Activated naive CD8-positive, alpha-beta T cell treated with anti-CD3 and anti-CD28 coated beads for 36 hours (primary cell): ENCODE data around the gene SPCS1. TPM values are rescaled to one million over a fixed set of nuclear protein-coding genes. Genes with fewer than 3 reads are reported as not detected.
"Not testable (repeated sequence)": the region's sequence is repeated elsewhere in the genome, so short reads cannot be mapped to it uniquely, and the experiment has no call there.

ENCODE experiments used
- DNase-seq: peaks from one replicate; pipeline ENCODE4 v3.0.0; 2021
- H3K27ac Mint-ChIP-seq: one replicate; pipeline ENCODE4 v1.8.0; 2022; ENCODE audit warnings: mild to moderate bottlenecking, moderate library complexity, mixed read lengths
- H3K27me3 Mint-ChIP-seq: one replicate; pipeline ENCODE4 v1.8.0; 2022; ENCODE audit warnings: mild to moderate bottlenecking, mixed read lengths
- H3K36me3 Mint-ChIP-seq: one replicate; pipeline ENCODE4 v1.8.0; 2021; ENCODE audit warnings: mild to moderate bottlenecking, mixed read lengths
- H3K4me1 Mint-ChIP-seq: one replicate; pipeline ENCODE4 v1.8.0; 2021; ENCODE audit warnings: mixed read lengths
- H3K4me3 Mint-ChIP-seq: one replicate; pipeline ENCODE4 v1.8.0; 2022; ENCODE audit warnings: mild to moderate bottlenecking, moderate library complexity, mixed read lengths
- H3K9me3 Mint-ChIP-seq: one replicate; pipeline ENCODE4 v1.8.0; 2022; ENCODE audit warnings: mixed read lengths
- total RNA-seq, 2 experiments: library from RNA; stranded (reverse); gene quantifications; one replicate each; pipeline ENCODE4 v1.2.3, GENCODE V29; 2021

Gene SPCS1
- total RNA-seq, 2 experiments from 2014 or later = 129 to 137 TPM

GRCh38 chr3:52712291-52713212 is 6.6 kb downstream of the SPCS1 start:
- H3K9me3 Mint-ChIP-seq = no peaks in the 10 kb centered on the region
- no peaks in the 10 kb centered on the region for H3K27me3 Mint-ChIP-seq
- no peak for DNase-seq
- H3K4me3 Mint-ChIP-seq = no peak overlapping the region
- H3K27ac Mint-ChIP-seq = no peak overlapping the region
- peaks cover 16% of the 10 kb centered on the region for H3K36me3 Mint-ChIP-seq
- H3K4me1 Mint-ChIP-seq = peaks cover 12% of the 10 kb centered on the region

DNA sequence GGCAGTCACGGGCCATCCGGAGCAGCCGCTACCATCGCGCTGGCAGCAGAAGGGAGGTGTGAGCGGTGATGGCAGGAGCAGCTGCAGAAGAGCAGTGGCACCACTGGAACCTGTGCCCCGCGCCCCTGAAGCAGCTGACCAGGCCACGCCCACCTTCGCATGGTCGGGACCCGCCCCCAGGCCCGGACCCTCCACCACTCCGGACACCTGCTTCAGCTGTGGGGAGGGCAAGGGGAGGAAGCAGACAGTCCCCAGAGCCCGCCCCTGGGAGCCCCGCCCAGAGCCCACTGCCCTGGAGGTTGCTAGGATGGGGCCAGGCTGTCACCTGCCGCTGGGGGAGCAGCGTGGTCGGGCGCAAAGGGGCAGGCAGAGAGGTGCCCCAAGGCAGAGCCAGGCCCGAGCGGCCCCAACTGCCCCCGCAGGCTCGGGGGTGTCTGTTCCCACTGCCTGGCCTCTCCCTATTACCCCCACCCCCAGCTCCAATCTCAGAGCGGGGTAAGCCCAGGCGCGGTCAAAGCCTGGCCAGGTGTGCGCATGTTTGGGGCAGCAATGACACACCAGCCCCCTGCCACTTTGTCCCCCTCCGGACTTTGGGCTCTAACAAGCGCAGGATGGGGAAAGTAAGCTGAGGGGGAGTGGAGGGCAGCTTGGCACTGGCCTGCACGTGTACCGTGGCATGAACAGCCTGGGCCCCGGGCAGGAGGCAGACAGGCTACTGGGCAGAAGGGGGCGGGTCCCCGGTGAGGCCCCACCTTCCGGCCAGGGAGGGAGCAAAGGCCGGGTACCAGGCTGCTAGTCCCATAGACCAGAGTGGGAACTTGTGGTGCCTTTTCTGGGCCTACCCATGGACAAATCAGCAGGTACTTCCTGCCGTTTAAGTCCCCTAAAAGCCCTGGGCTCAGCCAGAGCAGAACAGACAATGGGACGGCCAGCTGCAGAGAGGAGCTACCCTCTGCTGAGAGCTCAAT is 8.7 kb downstream of the SPCS1 start:
- Mint-ChIP-seq H3K9me3 (peaks cover under 1% of the 10 kb centered on the region), H3K36me3 (peaks cover 14% of the 10 kb centered on the region), H3K27me3 (no peaks in the 10 kb centered on the region), H3K4me3 (no peak overlapping the region), H3K27ac (no peak overlapping the region), H3K4me1 (peaks cover 5% of the 10 kb centered on the region)
- no peak for DNase-seq

DNA sequence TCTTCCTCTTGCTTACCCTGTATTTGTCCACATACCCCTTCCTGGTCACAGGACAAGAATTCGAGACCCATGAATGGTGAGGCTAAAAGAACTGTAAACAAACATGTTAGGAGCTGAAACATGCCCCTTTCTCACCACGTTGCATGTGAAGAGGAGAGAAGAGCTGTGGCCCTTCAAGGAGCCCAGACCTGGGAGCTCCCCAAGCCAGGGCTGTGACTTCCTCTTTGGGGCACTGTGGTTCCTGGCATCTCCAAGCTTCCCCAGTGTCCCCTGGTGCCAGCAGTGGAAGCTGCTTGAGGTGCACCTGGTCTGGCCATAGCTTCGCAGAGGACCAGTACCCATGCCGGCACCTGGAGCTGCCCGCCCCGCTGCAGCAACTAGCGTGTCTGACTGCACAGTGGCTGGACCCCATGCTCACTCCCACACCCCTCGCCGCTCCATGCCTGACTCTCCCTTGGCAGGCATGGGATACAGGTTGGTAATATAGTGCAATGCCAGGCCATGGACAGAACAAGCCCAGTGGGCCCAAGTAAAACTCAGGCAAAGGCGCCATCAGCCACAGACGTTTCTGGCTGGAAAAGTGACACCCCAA is 9.9 kb downstream of the SPCS1 start:
- no peak for DNase-seq
- no peak overlapping the region for H3K4me3 Mint-ChIP-seq
- no peak overlapping the region for H3K27ac Mint-ChIP-seq
- peaks cover 10% of the 10 kb centered on the region for H3K4me1 Mint-ChIP-seq
- peaks cover 17% of the 10 kb centered on the region for H3K36me3 Mint-ChIP-seq
- H3K9me3 Mint-ChIP-seq = peaks cover 7% of the 10 kb centered on the region
- no peaks in the 10 kb centered on the region for H3K27me3 Mint-ChIP-seq

- H3K27me3 Mint-ChIP-seq = no peaks in the 10 kb centered on the region
Measured at GRCh38 chr3:52719618-52720017, 13.7 kb downstream of the SPCS1 start.

GRCh38 chr3:52721002-52721729 is 15.3 kb downstream of the SPCS1 start:
- Mint-ChIP-seq H3K27me3 (no peaks in the 10 kb centered on the region), H3K9me3 (peaks cover 7% of the 10 kb centered on the region), H3K36me3 (peaks cover 18% of the 10 kb centered on the region), H3K4me3 (no peak overlapping the region), H3K27ac (peak overlapping the region; percentile 77), H3K4me1 (peaks cover 24% of the 10 kb centered on the region)
- no peak for DNase-seq

More at GRCh38 chr3:52719618-52720017, 13.7 kb downstream of the SPCS1 start:
- Mint-ChIP-seq H3K9me3 (peaks cover 7% of the 10 kb centered on the region), H3K36me3 (peaks cover 18% of the 10 kb centered on the region), H3K4me1 (peaks cover 24% of the 10 kb centered on the region), H3K4me3 (no peak overlapping the region), H3K27ac (no peak overlapping the region)
- no peak for DNase-seq

DNA sequence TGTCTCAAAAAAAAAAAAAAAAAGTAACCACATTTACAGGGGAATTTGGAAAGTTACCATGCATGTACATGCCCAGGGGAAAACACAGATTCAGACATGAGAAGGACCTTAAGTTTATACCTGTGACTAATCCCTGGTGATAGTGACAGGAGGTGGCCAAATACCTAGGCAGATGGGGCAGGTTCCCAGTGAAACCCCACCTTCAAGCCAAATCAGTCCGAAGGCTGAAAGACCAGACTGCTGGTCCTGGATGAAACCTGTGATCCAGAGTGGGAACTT is 15.8 kb downstream of the SPCS1 start:
- Mint-ChIP-seq H3K36me3 (peaks cover 18% of the 10 kb centered on the region), H3K9me3 (peaks cover 7% of the 10 kb centered on the region), H3K4me1 (peaks cover 24% of the 10 kb centered on the region), H3K27me3 (no peaks in the 10 kb centered on the region), H3K27ac (no peak overlapping the region), H3K4me3 (no peak overlapping the region)
- DNase-seq = no peak

DNA sequence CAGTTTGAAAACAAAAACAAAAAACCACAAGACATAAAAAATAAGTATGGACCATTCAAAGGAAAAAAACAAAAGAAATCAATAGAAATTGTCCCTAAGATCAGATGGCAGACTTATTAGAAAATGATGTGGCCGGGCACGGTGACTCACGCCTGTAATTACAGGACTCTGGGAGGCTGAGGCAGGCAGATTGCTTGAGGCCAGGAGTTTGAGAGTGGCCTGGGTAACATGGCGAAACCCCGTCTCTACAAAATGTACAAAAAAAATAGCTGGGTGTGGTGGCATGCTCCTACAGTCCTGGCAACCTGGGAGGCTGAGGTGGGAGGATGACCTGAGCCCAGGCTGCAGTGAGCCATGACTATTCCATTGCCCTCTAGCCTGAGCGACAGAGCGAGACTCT is 16.6 kb downstream of the SPCS1 start:
- H3K27me3 Mint-ChIP-seq = no peaks in the 10 kb centered on the region

DNA sequence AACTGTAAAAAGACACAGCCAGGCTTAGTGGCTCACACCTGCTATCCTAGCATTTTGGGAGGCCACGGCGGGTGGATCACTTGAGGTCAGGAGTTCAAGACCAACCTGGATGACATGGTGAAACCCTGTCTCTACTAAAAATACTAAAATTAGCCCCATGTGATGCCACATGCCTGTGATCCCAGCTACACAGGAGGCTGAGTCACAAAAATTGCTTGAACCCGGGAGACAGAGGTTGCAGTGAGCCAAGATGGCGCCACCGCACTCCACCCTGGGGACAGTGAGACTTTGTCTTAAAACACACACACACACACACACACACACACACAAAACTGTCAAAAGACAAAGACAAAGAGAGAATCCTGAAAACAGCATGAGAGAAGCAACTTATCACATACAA is 18.0 kb downstream of the SPCS1 start:
- Mint-ChIP-seq H3K27ac (no peak overlapping the region), H3K9me3 (peaks cover 11% of the 10 kb centered on the region), H3K4me3 (no peak overlapping the region), H3K36me3 (peaks cover 28% of the 10 kb centered on the region), H3K4me1 (peaks cover 24% of the 10 kb centered on the region), H3K27me3 (no peaks in the 10 kb centered on the region)
- no peak for DNase-seq

More for the DNA sequence above, 16.6 kb downstream of the SPCS1 start:
- H3K4me3 Mint-ChIP-seq = no peak overlapping the region
- peaks cover 21% of the 10 kb centered on the region for H3K36me3 Mint-ChIP-seq
- H3K27ac Mint-ChIP-seq = no peak overlapping the region
- DNase-seq = no peak
- peaks cover 24% of the 10 kb centered on the region for H3K4me1 Mint-ChIP-seq
- H3K9me3 Mint-ChIP-seq = peaks cover 7% of the 10 kb centered on the region

- peaks cover 13% of the 10 kb centered on the region for H3K9me3 Mint-ChIP-seq
- no peak overlapping the region for H3K4me3 Mint-ChIP-seq
- peaks cover 24% of the 10 kb centered on the region for H3K4me1 Mint-ChIP-seq
- H3K36me3 Mint-ChIP-seq = peaks cover 29% of the 10 kb centered on the region
- H3K27ac Mint-ChIP-seq = no peak overlapping the region
- H3K27me3 Mint-ChIP-seq = no peaks in the 10 kb centered on the region
- DNase-seq = no peak
Measured at GRCh38 chr3:52724511-52724910, 18.6 kb downstream of the SPCS1 start.

- H3K9me3 Mint-ChIP-seq = peaks cover 28% of the 10 kb centered on the region
- not testable (repeated sequence) for DNase-seq, H3K4me3 Mint-ChIP-seq, H3K27ac Mint-ChIP-seq, H3K4me1 Mint-ChIP-seq, H3K27me3 Mint-ChIP-seq
- peaks cover 60% of the 10 kb centered on the region for H3K36me3 Mint-ChIP-seq
Measured at GRCh38 chr3:52728753-52729152, 22.8 kb downstream of the SPCS1 start.

DNA sequence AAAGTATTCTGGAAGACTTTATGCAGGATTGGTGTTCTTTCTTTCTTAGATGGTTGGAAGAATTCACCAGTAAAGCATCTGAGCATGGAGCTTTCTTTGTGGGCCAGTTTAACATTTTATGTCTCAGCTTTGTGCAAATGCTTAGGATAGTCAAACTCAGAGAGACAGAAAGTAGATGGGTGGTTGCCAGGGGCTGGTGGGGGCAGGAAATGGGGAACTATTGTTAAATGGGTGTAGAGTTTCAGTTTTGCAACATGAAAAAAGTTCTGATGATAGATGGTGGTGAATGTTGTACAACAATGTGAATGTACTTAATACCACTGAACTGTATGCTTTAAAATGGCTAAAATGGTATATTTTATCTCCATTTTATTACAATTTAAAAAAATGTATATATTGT is 24.8 kb downstream of the SPCS1 start:
- Mint-ChIP-seq H3K36me3 (peaks cover 75% of the 10 kb centered on the region), H3K4me3 (no peak overlapping the region), H3K9me3 (peaks cover 29% of the 10 kb centered on the region), H3K4me1 (peaks cover 6% of the 10 kb centered on the region), H3K27ac (no peak overlapping the region), H3K27me3 (no peaks in the 10 kb centered on the region)
- no peak for DNase-seq

- Mint-ChIP-seq H3K27ac (no peak overlapping the region), H3K27me3 (no peaks in the 10 kb centered on the region), H3K36me3 (peaks cover 78% of the 10 kb centered on the region), H3K4me3 (no peak overlapping the region), H3K9me3 (peaks cover 29% of the 10 kb centered on the region), H3K4me1 (peaks cover 6% of the 10 kb centered on the region)
- no peak for DNase-seq
Measured at GRCh38 chr3:52731590-52731989, 25.7 kb downstream of the SPCS1 start.

DNA sequence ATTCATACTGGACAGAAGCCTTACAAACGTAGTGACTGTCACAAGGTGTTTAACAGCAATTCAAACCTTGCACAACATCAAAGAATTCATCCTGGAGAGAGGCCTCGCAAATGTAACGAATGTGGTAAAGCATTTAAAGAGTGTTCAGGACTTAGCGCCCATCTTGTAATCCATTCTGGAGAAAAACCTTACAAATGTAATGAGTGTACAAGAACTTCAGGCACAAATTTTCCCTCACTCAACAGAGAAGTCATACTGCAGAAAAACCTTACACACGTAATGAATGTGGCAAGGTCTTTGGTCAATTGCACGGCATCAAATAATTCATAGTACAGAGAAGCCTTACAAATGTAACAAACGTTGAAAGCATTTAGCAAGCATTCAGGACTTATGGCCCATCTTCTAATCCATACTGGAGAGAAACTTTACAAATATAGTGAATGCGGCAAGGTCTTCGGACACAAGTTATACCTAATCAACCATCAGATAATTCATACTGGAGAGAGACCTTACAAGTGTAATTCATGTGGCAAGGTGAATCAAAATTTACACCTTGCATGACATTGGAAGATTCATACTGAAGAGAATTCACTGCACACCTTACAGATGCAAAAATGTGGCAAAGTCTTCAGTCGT is 27.5 kb downstream of the SPCS1 start:
- no peak for DNase-seq
- H3K4me1 Mint-ChIP-seq = peaks cover 6% of the 10 kb centered on the region
- H3K27me3 Mint-ChIP-seq = no peaks in the 10 kb centered on the region
- H3K9me3 Mint-ChIP-seq = peaks cover 28% of the 10 kb centered on the region
- H3K27ac Mint-ChIP-seq = no peak overlapping the region
- H3K4me3 Mint-ChIP-seq = no peak overlapping the region
- peaks cover 73% of the 10 kb centered on the region for H3K36me3 Mint-ChIP-seq

DNA sequence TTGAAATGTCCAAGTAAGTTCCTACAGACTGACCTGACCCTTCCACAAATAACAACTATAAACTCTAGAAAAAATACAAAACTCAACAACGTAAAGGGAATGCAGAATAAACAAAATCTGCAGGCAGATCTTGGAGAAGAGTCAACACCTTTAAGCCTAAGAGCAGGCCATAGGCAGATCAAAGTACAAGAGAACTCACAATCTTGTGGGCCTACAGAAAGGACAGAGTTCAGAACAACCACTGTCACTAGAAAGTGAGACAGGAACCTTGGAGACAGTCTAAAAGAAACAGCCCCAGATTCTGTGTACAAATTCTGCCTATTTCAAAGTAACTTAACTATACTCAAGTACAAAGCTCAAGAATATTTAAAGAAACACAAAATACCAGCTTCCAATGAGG is 33.8 kb downstream of the SPCS1 start:
- Mint-ChIP-seq H3K9me3 (no peaks in the 10 kb centered on the region), H3K4me1 (no peaks in the 10 kb centered on the region), H3K27ac (no peak overlapping the region), H3K27me3 (no peaks in the 10 kb centered on the region), H3K4me3 (no peak overlapping the region), H3K36me3 (peaks cover 21% of the 10 kb centered on the region)
- no peak for DNase-seq
